Immature natural killer cell (primary cell): ENCODE data around the gene R3HDM4. TPM values are rescaled to one million over a fixed set of nuclear protein-coding genes. Genes with fewer than 3 reads are reported as not detected.

Experiments
- DNase-seq, 3 donors: peaks; one replicate each; pipeline ENCODE4 v3.0.0; 2022; ENCODE audit warnings: mixed read lengths in 1 of 3
- H3K27ac Mint-ChIP-seq, 6 donors: one replicate each; pipeline ENCODE4 v1.8.0; 2020; ENCODE audit warnings: mixed read lengths in 6 of 6, mild to moderate bottlenecking in 5 of 6, inconsistent platforms in 4 of 6, moderate library complexity in 3 of 6
- H3K27me3 Mint-ChIP-seq, 3 donors: one replicate each; pipeline ENCODE4 v1.8.0; 2020 to 2021; ENCODE audit warnings: low read depth in 3 of 3, mild to moderate bottlenecking in 3 of 3, mixed read lengths in 3 of 3, moderate library complexity in 3 of 3, inconsistent platforms in 1 of 3
- H3K36me3 Mint-ChIP-seq, 3 donors: one replicate each; pipeline ENCODE4 v1.8.0; 2020; ENCODE audit warnings: mixed read lengths in 3 of 3, inconsistent platforms in 2 of 3, mild to moderate bottlenecking in 2 of 3
- H3K4me1 Mint-ChIP-seq, 2 donors: one replicate each; pipeline ENCODE4 v1.8.0; 2020; ENCODE audit warnings: inconsistent platforms in 2 of 2, mild to moderate bottlenecking in 2 of 2, mixed read lengths in 2 of 2, moderate library complexity in 1 of 2
- H3K4me3 Mint-ChIP-seq, 5 donors: one replicate each; pipeline ENCODE4 v1.8.0; 2020; ENCODE audit warnings: mild to moderate bottlenecking in 5 of 5, mixed read lengths in 5 of 5, inconsistent platforms in 3 of 5, moderate library complexity in 3 of 5
- H3K9me3 Mint-ChIP-seq, 6 donors: one replicate each; pipeline ENCODE4 v1.8.0; 2020; ENCODE audit warnings: mild to moderate bottlenecking in 6 of 6, mixed read lengths in 6 of 6, inconsistent platforms in 4 of 6, moderate library complexity in 3 of 6
- polyA plus RNA-seq, 3 donors: library from polyadenylated mRNA; unstranded; fragments of 300-500 nt; fragmentation: Illumina TruSeq; gene quantifications; one replicate each; pipeline ENCODE4 v1.2.3, GENCODE V29; 2021

R3HDM4 gene
- polyA plus RNA-seq, 3 donors from 2014 or later = 83.5 to 146 (median 85.8) TPM

DNA sequence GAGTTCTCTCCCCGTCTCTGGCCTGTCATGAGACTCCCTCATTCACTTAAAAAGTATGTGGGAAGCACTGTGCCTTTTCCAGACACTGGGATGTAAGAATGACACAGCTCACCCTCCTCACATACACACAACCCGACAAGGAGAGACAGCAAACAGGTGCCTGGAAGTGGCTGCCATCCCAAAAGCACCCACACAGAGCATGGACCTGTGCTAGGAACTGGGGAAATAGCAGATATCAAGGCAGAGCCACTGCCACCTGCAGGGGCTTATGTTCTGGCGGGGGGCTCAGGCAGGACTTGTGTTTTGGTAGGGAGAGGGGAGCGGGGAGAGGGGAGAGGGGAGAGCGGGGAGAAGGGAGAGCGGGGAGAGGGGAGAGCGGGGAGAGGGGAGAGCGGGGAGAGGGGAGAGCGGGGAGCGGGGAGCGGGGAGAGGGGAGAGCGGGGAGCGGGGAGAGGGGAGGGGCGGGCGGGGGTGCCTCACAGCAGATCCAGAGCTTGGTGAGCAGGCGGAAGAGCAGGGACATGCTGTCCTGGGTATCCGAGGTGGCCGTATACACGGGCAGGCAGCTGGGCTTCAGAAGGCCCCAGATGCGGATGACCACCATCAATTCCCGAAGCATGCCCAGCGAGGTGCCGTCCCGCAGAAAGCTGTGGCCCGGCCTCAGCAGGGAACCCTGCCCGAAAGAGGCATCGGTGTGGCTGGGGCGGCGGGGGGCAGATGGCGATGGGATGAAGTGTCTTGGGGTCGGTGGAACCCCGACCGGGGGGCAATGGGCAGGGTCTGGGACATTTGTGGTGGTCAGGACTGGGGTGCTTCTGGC, 41.4 kb downstream of the R3HDM4 start:
- DNase-seq = peak in 1 of 3 donors; percentile 33
- Mint-ChIP-seq H3K36me3 (peaks cover 4 to 8% (median 4%) of the 10 kb centered on the region in 3 donors), H3K9me3 (no peaks in the 10 kb centered on the region), H3K4me3 (no peak overlapping the region), H3K4me1 (peaks cover 0 to 13% of the 10 kb centered on the region in 2 donors), H3K27ac (peak overlapping the region in 3 of 6 donors; percentile 30 to 64 (median 61)), H3K27me3 (peaks cover 3 to 11% (median 8%) of the 10 kb centered on the region in 3 donors)

DNA sequence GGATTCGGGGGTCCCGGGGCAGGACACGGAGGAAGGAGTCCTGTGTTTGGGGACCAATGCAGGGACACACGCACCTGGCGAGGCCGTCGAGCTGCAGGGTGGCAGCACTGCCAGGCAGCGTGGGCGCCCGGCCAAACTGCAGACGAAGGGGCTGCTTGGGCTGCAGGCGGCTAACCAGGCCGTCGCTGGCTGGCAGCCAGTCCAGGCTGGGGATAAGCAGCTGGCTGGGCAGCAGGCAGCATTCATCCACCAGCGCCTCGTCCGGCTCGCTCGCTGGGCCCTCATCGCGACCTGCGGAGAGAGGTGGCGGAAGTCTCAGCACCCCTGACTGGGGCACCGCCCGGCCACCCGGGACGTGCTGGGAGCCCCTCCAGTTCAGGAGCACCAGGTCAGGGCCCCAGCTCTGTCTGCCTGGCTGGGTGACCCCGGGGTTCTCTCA, 42.0 kb downstream of the R3HDM4 start:
- no peak overlapping the region for H3K27ac Mint-ChIP-seq

DNA sequence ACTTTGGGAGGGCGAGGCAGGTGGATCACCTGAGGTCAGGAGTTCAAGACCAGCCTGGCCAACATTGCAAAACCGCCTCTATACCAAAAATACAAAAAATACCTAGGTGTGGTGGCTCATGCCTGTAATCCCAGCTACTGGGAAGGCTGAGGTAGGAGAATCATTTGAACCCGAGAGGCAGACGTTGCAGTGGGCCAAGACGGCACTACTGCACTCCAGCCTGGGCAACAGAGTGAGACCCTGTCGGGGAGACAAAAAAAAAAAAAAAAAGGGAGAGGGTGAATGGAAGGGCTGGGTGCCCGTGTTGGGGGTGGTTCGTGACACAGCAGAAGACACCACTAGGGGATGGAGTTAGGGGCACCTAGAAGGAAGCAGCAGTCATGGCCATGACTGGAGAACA, 42.7 kb downstream of the R3HDM4 start:
- H3K27ac Mint-ChIP-seq = peak overlapping the region in 1 of 6 donors; percentile 65
- no peak overlapping the region for H3K4me3 Mint-ChIP-seq
- DNase-seq = no peak
- H3K36me3 Mint-ChIP-seq = peaks cover 4% of the 10 kb centered on the region in 3 donors
- H3K4me1 Mint-ChIP-seq = peaks cover 0 to 13% of the 10 kb centered on the region in 2 donors
- H3K27me3 Mint-ChIP-seq = peaks cover 3 to 11% (median 8%) of the 10 kb centered on the region in 3 donors
- H3K9me3 Mint-ChIP-seq = no peaks in the 10 kb centered on the region

More for the DNA sequence above, 42.0 kb downstream of the R3HDM4 start:
- H3K4me3 Mint-ChIP-seq = no peak overlapping the region
- no peak for DNase-seq
- H3K9me3 Mint-ChIP-seq = no peaks in the 10 kb centered on the region
- H3K27me3 Mint-ChIP-seq = peaks cover 3 to 11% (median 8%) of the 10 kb centered on the region in 3 donors
- H3K36me3 Mint-ChIP-seq = peaks cover 4 to 5% (median 4%) of the 10 kb centered on the region in 3 donors
- H3K4me1 Mint-ChIP-seq = peaks cover 0 to 13% of the 10 kb centered on the region in 2 donors

DNA sequence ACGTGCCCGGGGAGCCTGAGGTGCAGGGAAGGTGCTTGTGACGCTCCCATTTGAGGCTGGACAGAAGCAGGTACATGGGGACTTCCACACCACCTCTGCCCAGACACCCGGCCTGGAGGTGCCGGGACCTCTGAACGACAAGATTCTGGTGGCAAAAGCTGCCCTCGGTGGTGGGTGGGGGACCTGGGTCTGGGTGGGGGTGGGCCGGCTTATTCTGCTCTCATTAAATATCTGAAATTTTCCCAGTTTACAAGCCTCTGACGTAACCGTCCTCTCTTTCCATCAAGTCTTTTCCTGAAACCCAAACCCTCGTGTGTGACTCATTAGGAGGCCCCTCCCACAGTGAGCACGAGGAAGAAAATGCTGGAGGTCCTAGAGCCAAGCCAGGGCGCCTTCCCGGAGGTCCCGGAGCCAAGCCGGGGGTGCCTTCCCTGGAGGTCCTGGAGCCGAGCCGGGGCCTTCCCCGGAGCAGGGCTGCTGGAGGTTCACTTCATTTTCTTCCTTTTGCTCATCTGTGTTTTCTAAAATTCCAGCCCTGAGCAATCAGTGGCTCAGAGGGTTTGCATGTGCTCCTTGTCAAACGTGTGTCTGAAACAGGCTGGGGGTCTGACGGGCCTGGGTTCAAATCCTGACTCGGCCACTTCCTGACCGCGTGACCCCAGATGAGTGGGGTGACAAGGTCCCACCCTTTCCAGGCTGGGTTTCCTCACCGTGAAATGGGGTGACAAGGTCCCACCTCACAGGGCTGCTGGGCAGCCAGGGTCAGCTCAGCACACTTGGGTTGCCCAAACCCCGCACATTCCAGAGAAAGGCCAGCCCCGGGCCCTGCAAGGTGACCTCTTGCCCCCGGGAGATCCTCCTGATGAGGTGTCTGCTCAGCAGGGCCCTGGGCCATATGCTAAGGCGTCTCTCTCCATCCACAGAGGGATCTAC, 43.5 kb downstream of the R3HDM4 start:
- peak overlapping the region in 2 of 6 donors; percentile 35 to 60 for H3K27ac Mint-ChIP-seq

DNA sequence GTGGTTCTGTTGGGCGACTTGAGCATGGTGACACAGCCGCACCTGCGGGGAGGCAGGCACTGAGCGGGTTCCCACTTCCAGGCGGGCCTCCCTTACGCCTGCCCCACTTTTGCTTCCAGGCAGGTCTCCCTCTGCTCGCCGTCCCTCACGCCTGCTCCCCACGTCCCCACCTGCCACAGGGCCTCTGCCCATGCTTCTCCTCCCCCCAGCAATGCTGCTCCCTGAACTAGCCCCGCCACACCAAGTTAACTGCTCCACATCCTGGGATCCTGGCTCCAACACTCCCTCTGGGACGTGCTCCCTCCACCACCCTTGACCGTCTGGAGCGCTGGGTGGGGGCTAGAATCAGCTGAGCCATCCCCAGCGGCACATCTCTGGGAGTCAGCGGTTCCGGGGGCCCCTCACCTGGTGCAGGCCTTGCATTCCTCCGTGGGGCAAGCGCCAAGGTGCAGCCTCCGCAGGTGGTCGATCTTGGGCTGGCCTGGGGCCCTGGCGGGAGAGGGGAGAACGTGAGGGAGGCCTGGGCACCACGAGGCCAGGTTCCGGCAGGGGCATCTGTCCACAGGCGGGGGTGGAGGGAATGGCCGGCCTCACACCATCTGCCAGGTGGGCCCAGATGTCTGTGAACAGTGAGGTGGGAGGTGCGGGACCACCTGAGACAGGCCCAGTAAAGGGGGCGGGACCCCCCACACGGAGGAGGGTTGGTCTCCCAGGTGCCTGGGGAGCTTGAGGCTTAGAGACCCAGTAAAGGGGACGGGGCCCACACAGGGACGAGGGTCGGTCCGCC, 44.4 kb downstream of the R3HDM4 start:
- H3K27ac Mint-ChIP-seq = no peak overlapping the region
- H3K4me1 Mint-ChIP-seq = peaks cover 4 to 17% of the 10 kb centered on the region in 2 donors
- no peak overlapping the region for H3K4me3 Mint-ChIP-seq
- peaks cover 5 to 14% (median 10%) of the 10 kb centered on the region in 3 donors for H3K27me3 Mint-ChIP-seq
- H3K36me3 Mint-ChIP-seq = peaks cover 4% of the 10 kb centered on the region in 3 donors
- no peaks in the 10 kb centered on the region for H3K9me3 Mint-ChIP-seq
- no peak for DNase-seq

More for the DNA sequence above, 43.5 kb downstream of the R3HDM4 start:
- no peak overlapping the region for H3K4me3 Mint-ChIP-seq
- peaks cover 4% of the 10 kb centered on the region in 3 donors for H3K36me3 Mint-ChIP-seq
- DNase-seq = no peak
- H3K4me1 Mint-ChIP-seq = peaks cover 0 to 13% of the 10 kb centered on the region in 2 donors
- no peaks in the 10 kb centered on the region for H3K9me3 Mint-ChIP-seq
- H3K27me3 Mint-ChIP-seq = peaks cover 3 to 11% (median 8%) of the 10 kb centered on the region in 3 donors

DNA sequence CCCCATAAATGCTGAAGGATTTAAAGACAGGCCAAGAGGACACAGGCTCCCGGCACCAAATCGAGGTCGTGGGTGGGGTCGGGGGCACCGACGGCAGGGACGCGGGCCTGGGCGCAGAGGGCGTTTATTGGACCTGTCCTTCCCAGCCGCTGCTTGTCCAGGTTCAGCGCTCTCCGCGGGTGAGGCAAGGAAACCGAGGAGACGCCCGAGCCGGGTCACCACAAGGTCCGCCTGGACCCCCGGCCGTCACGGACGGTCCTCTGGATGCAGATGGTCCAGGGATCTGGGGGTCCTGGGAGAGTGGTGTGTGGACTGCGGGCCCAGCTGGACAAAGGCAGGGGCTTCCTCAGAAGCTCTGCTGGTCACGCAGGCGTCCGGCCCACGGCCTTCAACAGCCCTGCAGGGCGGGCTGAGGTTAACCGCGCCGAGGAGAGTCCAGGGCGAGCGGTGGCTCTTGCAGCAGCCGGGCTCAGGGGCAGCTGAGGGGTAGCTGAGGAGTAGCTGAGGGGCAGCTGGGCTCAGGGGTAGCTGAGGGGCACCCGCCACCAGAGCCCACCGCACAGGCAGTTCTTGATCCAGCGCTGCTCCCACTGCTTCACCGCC, 45.1 kb downstream of the R3HDM4 start:
- H3K4me3 Mint-ChIP-seq = no peak overlapping the region
- peaks cover 4% of the 10 kb centered on the region in 3 donors for H3K36me3 Mint-ChIP-seq
- peak overlapping the region in 1 of 6 donors; percentile 60 for H3K27ac Mint-ChIP-seq
- peaks cover 8 to 18% of the 10 kb centered on the region in 2 donors for H3K4me1 Mint-ChIP-seq
- no peak for DNase-seq
- H3K27me3 Mint-ChIP-seq = peaks cover 6 to 21% (median 11%) of the 10 kb centered on the region in 3 donors
- H3K9me3 Mint-ChIP-seq = no peaks in the 10 kb centered on the region

DNA sequence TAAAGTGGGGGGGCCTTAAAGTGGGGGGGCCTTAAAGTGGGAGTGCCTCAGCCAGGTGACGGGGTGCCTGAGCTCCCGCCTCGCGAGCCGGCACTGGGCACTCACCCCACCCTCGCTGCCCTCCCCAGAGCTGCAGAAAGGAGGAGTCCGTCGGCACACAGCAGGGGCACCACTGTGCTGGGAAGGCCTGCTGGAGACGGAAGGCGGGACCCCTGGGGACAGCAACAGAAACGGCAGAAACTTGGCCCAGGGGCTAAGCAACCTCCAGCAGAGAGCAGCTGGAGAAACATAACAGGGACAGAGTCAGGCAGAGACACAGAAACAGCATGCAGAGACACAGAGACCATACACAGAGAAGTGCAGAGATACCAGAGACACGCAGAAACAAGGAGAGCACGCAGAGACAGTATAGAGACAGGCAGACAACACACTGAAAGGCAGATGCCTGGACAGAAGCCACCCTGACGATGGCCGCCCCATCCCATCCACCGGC, 45.7 kb downstream of the R3HDM4 start:
- Mint-ChIP-seq H3K4me3 (no peak overlapping the region), H3K9me3 (no peaks in the 10 kb centered on the region), H3K27me3 (peaks cover 9 to 21% (median 13%) of the 10 kb centered on the region in 3 donors), H3K27ac (peak overlapping the region in 2 of 6 donors; percentile 40 to 60), H3K4me1 (peaks cover 14 to 19% of the 10 kb centered on the region in 2 donors), H3K36me3 (peaks cover 4% of the 10 kb centered on the region in 3 donors)
- no peak for DNase-seq

DNA sequence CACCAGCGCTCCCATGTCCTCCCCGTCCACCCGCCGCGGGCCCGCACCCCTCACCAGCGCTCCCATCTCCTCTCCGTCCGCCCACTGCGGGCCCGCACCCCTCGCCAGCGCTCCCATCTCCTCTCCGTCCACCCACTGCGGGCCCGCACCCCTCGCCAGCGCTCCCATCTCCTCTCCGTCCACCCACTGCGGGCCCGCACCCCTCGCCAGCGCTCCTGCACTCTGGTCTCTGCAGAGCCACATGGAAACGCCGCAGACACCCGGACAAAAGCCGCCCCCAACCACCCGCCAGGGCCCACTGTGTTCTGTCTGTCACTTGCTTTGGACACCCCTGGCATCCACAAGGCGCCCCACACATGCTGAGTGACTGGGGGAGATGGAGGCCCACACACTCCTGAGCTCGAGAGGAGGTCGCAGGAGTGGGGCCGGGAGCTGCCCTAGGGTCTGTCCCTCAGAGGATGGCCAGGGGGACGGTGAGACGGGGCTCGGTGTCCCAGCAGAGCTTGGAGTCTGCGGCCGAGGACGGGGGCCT, 46.2 kb downstream of the R3HDM4 start:
- Mint-ChIP-seq H3K4me3 (no peak overlapping the region), H3K27ac (no peak overlapping the region), H3K27me3 (peaks cover 9 to 21% (median 10%) of the 10 kb centered on the region in 3 donors), H3K9me3 (no peaks in the 10 kb centered on the region), H3K4me1 (peaks cover 15 to 19% of the 10 kb centered on the region in 2 donors), H3K36me3 (peaks cover 4% of the 10 kb centered on the region in 3 donors)
- DNase-seq = no peak

DNA sequence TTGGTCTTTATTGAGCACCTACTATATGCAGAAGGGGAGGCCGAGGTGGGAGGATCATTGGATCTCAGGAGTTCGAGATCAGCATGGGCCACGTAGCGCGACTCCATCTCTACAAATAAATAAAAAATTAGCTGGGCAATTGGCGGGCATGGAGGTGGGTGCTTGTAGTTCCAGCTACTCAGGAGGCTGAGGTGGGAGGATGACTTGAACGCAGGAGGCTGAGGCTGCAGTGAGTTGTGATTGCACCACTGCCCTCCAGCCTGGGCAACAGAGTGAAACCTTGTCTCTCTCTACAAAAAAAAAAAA, 49.8 kb downstream of the R3HDM4 start:
- DNase-seq = no peak
- Mint-ChIP-seq H3K4me1 (peaks cover 19% of the 10 kb centered on the region in 2 donors), H3K36me3 (peaks cover 4% of the 10 kb centered on the region in 3 donors), H3K9me3 (no peaks in the 10 kb centered on the region), H3K27ac (peak overlapping the region in 4 of 6 donors; percentile 23 to 48 (median 30)), H3K27me3 (peaks cover 5 to 19% (median 7%) of the 10 kb centered on the region in 3 donors), H3K4me3 (peak overlapping the region; percentile 80 to 89 (median 82))

DNA sequence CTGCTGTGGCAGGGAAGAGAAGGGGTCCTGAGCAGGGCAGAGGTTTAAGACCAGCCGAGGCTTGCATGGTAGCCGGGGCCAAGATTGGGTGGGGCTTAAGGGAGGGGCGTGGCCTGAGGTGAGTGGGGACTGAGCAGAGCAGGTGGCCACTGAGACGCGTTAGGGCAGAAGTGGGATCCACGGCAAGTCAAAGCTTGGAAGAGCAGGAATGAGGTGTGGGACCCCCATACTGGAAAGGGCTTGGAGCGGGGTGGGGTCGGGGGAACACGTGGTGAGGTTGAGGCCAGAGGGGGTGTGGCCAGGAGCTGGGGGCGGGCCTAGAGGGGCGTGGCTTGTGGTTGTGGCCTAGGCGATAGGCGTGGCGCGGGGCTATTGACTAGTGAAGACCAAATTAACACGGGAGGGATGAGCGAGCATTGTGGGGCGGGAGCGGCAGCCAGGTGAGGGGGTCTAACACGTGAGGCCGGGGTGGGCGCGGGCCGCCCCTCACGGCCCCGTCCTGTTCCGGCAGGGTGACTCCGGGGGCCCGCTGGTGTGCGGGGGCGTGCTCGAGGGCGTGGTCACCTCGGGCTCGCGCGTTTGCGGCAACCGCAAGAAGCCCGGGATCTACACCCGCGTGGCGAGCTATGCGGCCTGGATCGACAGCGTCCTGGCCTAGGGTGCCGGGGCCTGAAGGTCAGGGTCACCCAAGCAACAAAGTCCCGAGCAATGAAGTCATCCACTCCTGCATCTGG, 50.3 kb downstream of the R3HDM4 start:
- Mint-ChIP-seq H3K9me3 (no peaks in the 10 kb centered on the region), H3K36me3 (peaks cover 4% of the 10 kb centered on the region in 3 donors), H3K4me1 (peaks cover 19% of the 10 kb centered on the region in 2 donors), H3K4me3 (peak overlapping the region; percentile 80 to 89 (median 82)), H3K27me3 (peaks cover 5 to 19% (median 7%) of the 10 kb centered on the region in 3 donors), H3K27ac (peak overlapping the region in 5 of 6 donors; percentile 12 to 79 (median 63))
- DNase-seq = peak; percentile 74 to 83 (median 79)

DNA sequence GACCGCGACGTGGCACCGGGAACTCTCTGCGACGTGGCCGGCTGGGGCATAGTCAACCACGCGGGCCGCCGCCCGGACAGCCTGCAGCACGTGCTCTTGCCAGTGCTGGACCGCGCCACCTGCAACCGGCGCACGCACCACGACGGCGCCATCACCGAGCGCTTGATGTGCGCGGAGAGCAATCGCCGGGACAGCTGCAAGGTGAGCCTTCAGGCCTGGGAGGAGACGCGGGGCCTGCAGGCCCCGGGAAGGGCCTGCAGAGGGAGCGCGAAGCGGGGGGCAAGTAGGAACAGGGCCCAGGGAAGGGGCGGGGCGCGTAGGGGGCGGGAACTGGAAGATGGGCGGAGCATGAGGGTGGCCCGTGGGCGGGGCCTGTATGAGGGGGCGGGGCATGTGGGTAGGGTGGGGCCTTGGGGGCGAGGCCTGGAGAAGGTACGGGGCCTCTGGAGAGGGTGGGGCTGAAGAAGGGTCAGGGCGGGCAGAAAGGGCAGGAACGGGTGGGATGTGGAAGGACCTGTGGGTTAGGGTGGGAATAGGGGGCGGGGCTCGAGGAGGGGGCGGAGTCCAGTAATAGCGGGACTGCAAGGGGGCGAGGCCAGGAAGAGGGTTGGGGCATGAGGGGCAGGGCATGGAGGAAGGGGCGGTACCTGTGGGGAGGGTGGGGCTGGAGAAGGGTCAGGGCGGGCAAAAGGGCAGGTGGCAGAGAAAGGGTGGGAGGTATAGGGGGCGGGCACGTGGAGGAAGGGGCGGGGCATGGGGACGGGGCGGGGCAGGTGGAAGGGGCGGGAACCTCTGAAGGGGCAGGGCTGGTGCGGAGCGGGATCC, 51.1 kb downstream of the R3HDM4 start:
- H3K4me1 Mint-ChIP-seq = peaks cover 19% of the 10 kb centered on the region in 2 donors
- peak overlapping the region; percentile 80 to 89 (median 82) for H3K4me3 Mint-ChIP-seq
- no peaks in the 10 kb centered on the region for H3K36me3 Mint-ChIP-seq
- peak overlapping the region in 1 of 6 donors; percentile 79 for H3K27ac Mint-ChIP-seq
- H3K9me3 Mint-ChIP-seq = no peaks in the 10 kb centered on the region
- H3K27me3 Mint-ChIP-seq = peaks cover 5 to 19% (median 7%) of the 10 kb centered on the region in 3 donors
- DNase-seq = peak; percentile 56 to 67 (median 61)
